ENCODE data around the gene CHST2. TPM values are rescaled to one million over a fixed set of nuclear protein-coding genes. Genes with fewer than 3 reads are reported as not detected.

Gene CHST2
- total and polyA plus RNA-seq, 4 donors: 4.1 to 53.3 (median 18.4) TPM

- no peaks in the 10 kb centered on the region for H3K36me3 ChIP-seq (ENCODE audit: control insufficient read depth in 4 of 4, insufficient read depth in 4 of 4, low read length in 4 of 4)
- no peak overlapping the region for H3K4me3 ChIP-seq
- no peak for ATAC-seq (ENCODE audit: insufficient read depth, low FRiP score)
- WGBS, 2 donors: 61 to 79% methylated on average over 5 of the region's 5 CpGs
- H3K4me1 ChIP-seq (ENCODE audit: control insufficient read depth in 5 of 5, insufficient read depth in 5 of 5, low read length in 5 of 5): no peaks in the 10 kb centered on the region
- no peak for DNase-seq
- no peak overlapping the region for H3K9ac ChIP-seq (ENCODE audit: insufficient read depth in 1 of 2, low read length in 2 of 2)
- H3K27ac ChIP-seq (ENCODE audit: low read depth in 1 of 2, low read length in 1 of 2): no peak overlapping the region
- H3K9me3 ChIP-seq (ENCODE audit: control insufficient read depth in 4 of 4, insufficient read depth in 3 of 4, low read length in 3 of 4): peaks cover 0 to 4% (median 0%) of the 10 kb centered on the region in 4 donors
- no peaks in the 10 kb centered on the region for H3K27me3 ChIP-seq (ENCODE audit: control insufficient read depth in 3 of 3, insufficient read depth in 3 of 3, low read length in 2 of 3)
- TF ChIP-seq, protein P1, sequence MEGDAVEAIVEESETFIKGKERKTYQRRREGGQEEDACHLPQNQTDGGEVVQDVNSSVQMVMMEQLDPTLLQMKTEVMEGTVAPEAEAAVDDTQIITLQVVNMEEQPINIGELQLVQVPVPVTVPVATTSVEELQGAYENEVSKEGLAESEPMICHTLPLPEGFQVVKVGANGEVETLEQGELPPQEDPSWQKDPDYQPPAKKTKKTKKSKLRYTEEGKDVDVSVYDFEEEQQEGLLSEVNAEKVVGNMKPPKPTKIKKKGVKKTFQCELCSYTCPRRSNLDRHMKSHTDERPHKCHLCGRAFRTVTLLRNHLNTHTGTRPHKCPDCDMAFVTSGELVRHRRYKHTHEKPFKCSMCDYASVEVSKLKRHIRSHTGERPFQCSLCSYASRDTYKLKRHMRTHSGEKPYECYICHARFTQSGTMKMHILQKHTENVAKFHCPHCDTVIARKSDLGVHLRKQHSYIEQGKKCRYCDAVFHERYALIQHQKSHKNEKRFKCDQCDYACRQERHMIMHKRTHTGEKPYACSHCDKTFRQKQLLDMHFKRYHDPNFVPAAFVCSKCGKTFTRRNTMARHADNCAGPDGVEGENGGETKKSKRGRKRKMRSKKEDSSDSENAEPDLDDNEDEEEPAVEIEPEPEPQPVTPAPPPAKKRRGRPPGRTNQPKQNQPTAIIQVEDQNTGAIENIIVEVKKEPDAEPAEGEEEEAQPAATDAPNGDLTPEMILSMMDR (IDR thresholded peaks at IDR 0.05; ENCODE audit: control extremely low read depth, extremely low read depth): no peak
Observed at GRCh38 chr3:143098032-143098764, 21.4 kb upstream of the CHST2 start.

DNA sequence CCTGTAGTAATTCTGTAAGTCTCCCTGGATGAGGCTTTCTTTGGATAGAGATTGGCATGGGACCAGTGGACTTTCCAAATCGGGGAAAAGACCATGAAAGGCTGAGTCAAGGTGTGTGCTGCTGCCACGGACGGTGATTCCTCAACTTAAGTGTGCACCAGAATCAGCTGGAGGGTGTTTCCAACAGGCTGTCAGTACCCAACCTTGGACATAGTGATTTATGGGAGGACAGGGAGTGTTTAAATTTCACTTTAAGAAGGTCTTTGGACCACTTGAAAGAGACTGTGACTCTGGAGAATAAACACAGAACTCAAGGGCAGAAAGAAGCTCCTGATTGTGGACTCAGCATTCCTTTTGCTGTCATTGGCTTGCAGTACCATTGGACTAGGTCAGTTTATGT lies 20.4 kb upstream of the CHST2 start:
- H3K27ac ChIP-seq (ENCODE audit: low read depth in 1 of 2, low read length in 1 of 2): no peak overlapping the region
- H3K4me3 ChIP-seq: no peak overlapping the region
- DNase-seq: no peak
- 76 to 88% methylated on average over 3 of the region's 3 CpGs for WGBS, 2 donors
- no peaks in the 10 kb centered on the region for H3K4me1 ChIP-seq (ENCODE audit: control insufficient read depth in 5 of 5, insufficient read depth in 5 of 5, low read length in 5 of 5)
- H3K9me3 ChIP-seq (ENCODE audit: control insufficient read depth in 4 of 4, insufficient read depth in 3 of 4, low read length in 3 of 4): peaks cover 0 to 4% (median under 1%) of the 10 kb centered on the region in 4 donors
- TF ChIP-seq, protein P1 (IDR thresholded peaks at IDR 0.05; ENCODE audit: control extremely low read depth, extremely low read depth): no peak
- no peak for ATAC-seq (ENCODE audit: insufficient read depth, low FRiP score)
- H3K36me3 ChIP-seq (ENCODE audit: control insufficient read depth in 4 of 4, insufficient read depth in 4 of 4, low read length in 4 of 4): no peaks in the 10 kb centered on the region
- H3K9ac ChIP-seq (ENCODE audit: insufficient read depth in 1 of 2, low read length in 2 of 2): no peak overlapping the region
- H3K27me3 ChIP-seq (ENCODE audit: control insufficient read depth in 3 of 3, insufficient read depth in 3 of 3, low read length in 2 of 3): no peaks in the 10 kb centered on the region

DNA sequence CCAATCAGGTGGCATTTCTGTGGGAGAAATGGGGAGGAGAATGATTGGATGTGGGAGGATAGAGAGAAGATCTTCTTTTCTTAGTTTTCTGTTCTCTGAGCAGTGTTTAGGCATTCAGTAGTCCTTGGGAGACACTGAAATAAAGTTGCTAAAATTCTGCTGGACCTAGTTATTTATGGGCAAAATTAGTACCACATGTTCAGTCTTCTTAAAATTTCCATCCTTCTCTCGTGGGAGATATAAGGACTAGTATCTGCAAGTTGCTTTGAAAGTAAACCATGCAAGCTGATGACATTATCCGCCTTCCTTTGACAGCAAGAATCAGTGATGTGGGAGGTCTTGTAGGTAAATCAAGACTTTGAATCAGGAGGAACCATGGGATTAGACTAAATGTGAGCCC lies 19.9 kb upstream of the CHST2 start:
- ATAC-seq (ENCODE audit: insufficient read depth, low FRiP score): no peak
- WGBS, 2 donors: 90 to 94% methylated on average over 2 of the region's 2 CpGs

More for the DNA sequence above, 19.9 kb upstream of the CHST2 start:
- no peaks in the 10 kb centered on the region for H3K27me3 ChIP-seq (ENCODE audit: control insufficient read depth in 3 of 3, insufficient read depth in 3 of 3, low read length in 2 of 3)
- TF ChIP-seq, protein P1 (IDR thresholded peaks at IDR 0.05; ENCODE audit: control extremely low read depth, extremely low read depth): no peak
- H3K4me3 ChIP-seq: no peak overlapping the region
- no peak for DNase-seq
- H3K27ac ChIP-seq (ENCODE audit: low read depth in 1 of 2, low read length in 1 of 2): no peak overlapping the region
- H3K36me3 ChIP-seq (ENCODE audit: control insufficient read depth in 4 of 4, insufficient read depth in 4 of 4, low read length in 4 of 4): no peaks in the 10 kb centered on the region
- H3K9ac ChIP-seq (ENCODE audit: insufficient read depth in 1 of 2, low read length in 2 of 2): no peak overlapping the region
- peaks cover 0 to 4% (median 3%) of the 10 kb centered on the region in 4 donors for H3K9me3 ChIP-seq (ENCODE audit: control insufficient read depth in 4 of 4, insufficient read depth in 3 of 4, low read length in 3 of 4)
- H3K4me1 ChIP-seq (ENCODE audit: control insufficient read depth in 5 of 5, insufficient read depth in 5 of 5, low read length in 5 of 5): no peaks in the 10 kb centered on the region
